Endothelial cell of umbilical vein (primary cell): ENCODE data around the gene DGCR2.

ENCODE experiments used
- CTCF ChIP-seq, 2 donors: IDR thresholded peaks; 1 replicate in 1 of 2; 2 replicates in 1 of 2; pipeline ENCODE4 v1.5.1; 2011; ENCODE audit warnings: low read length in 2 of 2, mild to moderate bottlenecking in 2 of 2, moderate library complexity in 2 of 2, control low read depth in 1 of 2, inconsistent platforms in 1 of 2, low read depth in 1 of 2; ENCODE audit not compliant: insufficient read depth in 1 of 2; ENCODE audit errors: extremely low read depth in 1 of 2
- EZH2 ChIP-seq: IDR thresholded peaks from 2 replicates; pipeline ENCODE4 v1.6.1; 2012; ENCODE audit warnings: borderline replicate concordance, low read depth, mild to moderate bottlenecking, moderate library complexity, low read length, inconsistent platforms; ENCODE audit not compliant: severe bottlenecking
- FOS ChIP-seq: IDR thresholded peaks from 2 replicates; pipeline ENCODE4 v1.6.1; 2011; ENCODE audit warnings: mild to moderate bottlenecking, low read length, moderate library complexity, borderline replicate concordance; ENCODE audit not compliant: insufficient read depth
- GATA2 ChIP-seq: IDR thresholded peaks from 2 replicates; pipeline ENCODE4 v1.7.0; 2011; ENCODE audit warnings: low read depth, mild to moderate bottlenecking, moderate library complexity, mixed read lengths, low read length; ENCODE audit not compliant: insufficient read length, insufficient read depth
- JUN ChIP-seq: IDR thresholded peaks from 2 replicates; pipeline ENCODE4 v1.6.1; 2011; ENCODE audit warnings: borderline replicate concordance, low read depth; ENCODE audit not compliant: insufficient read length, insufficient read depth
- MYC ChIP-seq: IDR thresholded peaks from one replicate; pipeline ENCODE4 v1.6.1; 2011; ENCODE audit warnings: mild to moderate bottlenecking, low read depth, low read length
- POLR2A ChIP-seq: IDR thresholded peaks from 2 replicates; pipeline ENCODE4 v1.6.1; 2012; ENCODE audit warnings: low read depth, mild to moderate bottlenecking, control low read depth, low read length
- POLR2AphosphoS5 ChIP-seq: IDR thresholded peaks from 2 replicates; pipeline ENCODE4 v1.6.1; 2012; ENCODE audit warnings: low read depth, mild to moderate bottlenecking, control low read depth, low read length, moderate library complexity; ENCODE audit not compliant: insufficient read depth
- TF ChIP-seq, protein P1 (sequence below): IDR thresholded peaks from 2 replicates; pipeline ENCODE4 v1.6.1; 2011; ENCODE audit not compliant: insufficient read depth, insufficient read length

- TF ChIP-seq FOS (no peak), JUN (no peak), EZH2 (no peak), CTCF (IDR thresholded peaks at IDR 0.05; ENCODE audit: extremely low read depth in 1 of 2, insufficient read depth in 1 of 2, low read depth in 1 of 2, low read length in 2 of 2) (no peak), POLR2AphosphoS5 (no peak), MYC (no peak), GATA2 (no peak), POLR2A (no peak)
- TF ChIP-seq, protein P1, sequence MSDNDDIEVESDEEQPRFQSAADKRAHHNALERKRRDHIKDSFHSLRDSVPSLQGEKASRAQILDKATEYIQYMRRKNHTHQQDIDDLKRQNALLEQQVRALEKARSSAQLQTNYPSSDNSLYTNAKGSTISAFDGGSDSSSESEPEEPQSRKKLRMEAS = no peak
Measured at GRCh38 chr22:18996376-18996900, 125.8 kb downstream of the DGCR2 start.
